ENCODE results near the gene TYW5.
A peak's percentile ranks its signal among the peaks of the same experiment; 100 is the strongest.

Gene TYW5, protein sequence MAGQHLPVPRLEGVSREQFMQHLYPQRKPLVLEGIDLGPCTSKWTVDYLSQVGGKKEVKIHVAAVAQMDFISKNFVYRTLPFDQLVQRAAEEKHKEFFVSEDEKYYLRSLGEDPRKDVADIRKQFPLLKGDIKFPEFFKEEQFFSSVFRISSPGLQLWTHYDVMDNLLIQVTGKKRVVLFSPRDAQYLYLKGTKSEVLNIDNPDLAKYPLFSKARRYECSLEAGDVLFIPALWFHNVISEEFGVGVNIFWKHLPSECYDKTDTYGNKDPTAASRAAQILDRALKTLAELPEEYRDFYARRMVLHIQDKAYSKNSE

GRCh38 chr2:199955339-199956061 lies at the start of gene TYW5, which contains the start of gene MAIP1:
Gene TYW5, minus strand, starts transcription at chr2:199955491. Its CDS starts 21 bp downstream, at chr2:199955470.
Gene MAIP1, plus strand, starts transcription at chr2:199955582. Its CDS starts 217 bp downstream, at chr2:199955799.
- peaks cover 41% of the 10 kb centered on the region for H3K4me1 ChIP-seq (ENCODE audit: insufficient read depth, low read length, severe bottlenecking)
- peak within 1 kb of the TSS; percentile 99 for H3K4me3 ChIP-seq (ENCODE audit: low read depth, low read length, poor library complexity, severe bottlenecking)
- H2AFZ ChIP-seq (ENCODE audit: low read length) = peak within 1 kb of the TSS; percentile 35
- no peaks in the 10 kb centered on the region for H3K9me2 ChIP-seq (ENCODE audit: low read depth, low read length)
- H3K79me2 ChIP-seq (ENCODE audit: insufficient read depth, low read length) = peaks cover 40% of the 10 kb centered on the region
- no peaks in the 10 kb centered on the region for H3K27me3 ChIP-seq (ENCODE audit: insufficient read depth, low read length)
- H3K4me2 ChIP-seq (ENCODE audit: low read length) = peak within 1 kb of the TSS; percentile 96
- H3K9ac ChIP-seq (ENCODE audit: low read length) = peak within 1 kb of the TSS; percentile 90
- H3K9me3 ChIP-seq (ENCODE audit: low read length) = no peaks in the 10 kb centered on the region
- peaks cover 26% of the 10 kb centered on the region for H3K36me3 ChIP-seq (ENCODE audit: insufficient read depth, low read length)
- no peaks in the 10 kb centered on the region for H4K20me1 ChIP-seq (ENCODE audit: insufficient read depth, low read length)
- no peaks in the 10 kb centered on the region for H3F3A ChIP-seq (ENCODE audit: insufficient read depth, low read length)
- peak within 1 kb of the TSS; percentile 67 for H3K27ac ChIP-seq (ENCODE audit: low read depth, low read length, poor library complexity, severe bottlenecking)
- no peak for TF ChIP-seq EZH2 (IDR thresholded peaks at IDR 0.05; ENCODE audit: borderline replicate concordance, low read length)
- TF ChIP-seq, protein P1, sequence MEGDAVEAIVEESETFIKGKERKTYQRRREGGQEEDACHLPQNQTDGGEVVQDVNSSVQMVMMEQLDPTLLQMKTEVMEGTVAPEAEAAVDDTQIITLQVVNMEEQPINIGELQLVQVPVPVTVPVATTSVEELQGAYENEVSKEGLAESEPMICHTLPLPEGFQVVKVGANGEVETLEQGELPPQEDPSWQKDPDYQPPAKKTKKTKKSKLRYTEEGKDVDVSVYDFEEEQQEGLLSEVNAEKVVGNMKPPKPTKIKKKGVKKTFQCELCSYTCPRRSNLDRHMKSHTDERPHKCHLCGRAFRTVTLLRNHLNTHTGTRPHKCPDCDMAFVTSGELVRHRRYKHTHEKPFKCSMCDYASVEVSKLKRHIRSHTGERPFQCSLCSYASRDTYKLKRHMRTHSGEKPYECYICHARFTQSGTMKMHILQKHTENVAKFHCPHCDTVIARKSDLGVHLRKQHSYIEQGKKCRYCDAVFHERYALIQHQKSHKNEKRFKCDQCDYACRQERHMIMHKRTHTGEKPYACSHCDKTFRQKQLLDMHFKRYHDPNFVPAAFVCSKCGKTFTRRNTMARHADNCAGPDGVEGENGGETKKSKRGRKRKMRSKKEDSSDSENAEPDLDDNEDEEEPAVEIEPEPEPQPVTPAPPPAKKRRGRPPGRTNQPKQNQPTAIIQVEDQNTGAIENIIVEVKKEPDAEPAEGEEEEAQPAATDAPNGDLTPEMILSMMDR (IDR thresholded peaks at IDR 0.05; ENCODE audit: low read length) = peak; percentile 22; the same call in 1 of the 2 replicates

- H3K79me2 ChIP-seq (ENCODE audit: insufficient read depth, low read length) = no peaks in the 10 kb centered on the region
- TF ChIP-seq, protein P1 (IDR thresholded peaks at IDR 0.05; ENCODE audit: low read length) = no peak
- no peak for TF ChIP-seq EZH2 (IDR thresholded peaks at IDR 0.05; ENCODE audit: borderline replicate concordance, low read length)
- H2AFZ ChIP-seq (ENCODE audit: low read length) = no peak overlapping the region
- H3K9me3 ChIP-seq (ENCODE audit: low read length) = no peaks in the 10 kb centered on the region
- no peaks in the 10 kb centered on the region for H3K9me2 ChIP-seq (ENCODE audit: low read depth, low read length)
- no peaks in the 10 kb centered on the region for H3K36me3 ChIP-seq (ENCODE audit: insufficient read depth, low read length)
- no peak overlapping the region for H3K9ac ChIP-seq (ENCODE audit: low read length)
- H3K27me3 ChIP-seq (ENCODE audit: insufficient read depth, low read length) = no peaks in the 10 kb centered on the region
- H3K4me1 ChIP-seq (ENCODE audit: insufficient read depth, low read length, severe bottlenecking) = no peaks in the 10 kb centered on the region
- no peak overlapping the region for H3K4me3 ChIP-seq (ENCODE audit: low read depth, low read length, poor library complexity, severe bottlenecking)
- no peaks in the 10 kb centered on the region for H4K20me1 ChIP-seq (ENCODE audit: insufficient read depth, low read length)
- no peaks in the 10 kb centered on the region for H3F3A ChIP-seq (ENCODE audit: insufficient read depth, low read length)
- no peak overlapping the region for H3K4me2 ChIP-seq (ENCODE audit: low read length)
- no peak overlapping the region for H3K27ac ChIP-seq (ENCODE audit: low read depth, low read length, poor library complexity, severe bottlenecking)
Observed at GRCh38 chr2:200003444-200003843, 48.2 kb upstream of the TYW5 start.

GRCh38 chr2:200000444-200001163 lies 45.3 kb upstream of the TYW5 start:
- H3K4me2 ChIP-seq (ENCODE audit: low read length) = no peak overlapping the region
- no peaks in the 10 kb centered on the region for H3F3A ChIP-seq (ENCODE audit: insufficient read depth, low read length)
- H3K9me3 ChIP-seq (ENCODE audit: low read length) = no peaks in the 10 kb centered on the region
- H3K27ac ChIP-seq (ENCODE audit: low read depth, low read length, poor library complexity, severe bottlenecking) = no peak overlapping the region
- no peaks in the 10 kb centered on the region for H3K27me3 ChIP-seq (ENCODE audit: insufficient read depth, low read length)
- no peak overlapping the region for H2AFZ ChIP-seq (ENCODE audit: low read length)
- no peaks in the 10 kb centered on the region for H3K36me3 ChIP-seq (ENCODE audit: insufficient read depth, low read length)
- H3K4me3 ChIP-seq (ENCODE audit: low read depth, low read length, poor library complexity, severe bottlenecking) = no peak overlapping the region
- H3K9me2 ChIP-seq (ENCODE audit: low read depth, low read length) = no peaks in the 10 kb centered on the region
- H4K20me1 ChIP-seq (ENCODE audit: insufficient read depth, low read length) = no peaks in the 10 kb centered on the region
- no peaks in the 10 kb centered on the region for H3K4me1 ChIP-seq (ENCODE audit: insufficient read depth, low read length, severe bottlenecking)
- no peak overlapping the region for H3K9ac ChIP-seq (ENCODE audit: low read length)
- H3K79me2 ChIP-seq (ENCODE audit: insufficient read depth, low read length) = no peaks in the 10 kb centered on the region
- TF ChIP-seq EZH2 (IDR thresholded peaks at IDR 0.05; ENCODE audit: borderline replicate concordance, low read length) = no peak
- TF ChIP-seq, protein P1 (IDR thresholded peaks at IDR 0.05; ENCODE audit: low read length) = no peak

All from OCI-LY1 (cell line).